GF-D8 (cell line): Measurements from ENCODE around the gene HOXA13.

ENCODE experiments used
- DNase-seq: peaks from one replicate; lab custom pipeline; 2025; lab: John Stamatoyannopoulos, UW

Gene HOXA13

GRCh38 chr7:27148031-27148755 lies 51.7 kb downstream of the HOXA13 start:
- no peak for DNase-seq

GRCh38 chr7:27147199-27148030 lies 52.5 kb downstream of the HOXA13 start, which contains the start of gene HOXA6:
Gene HOXA6 (minus strand): TSS chr7:27147774. CDS start chr7:27147749, 25 bp downstream.
- DNase-seq, result no peak

DNA sequence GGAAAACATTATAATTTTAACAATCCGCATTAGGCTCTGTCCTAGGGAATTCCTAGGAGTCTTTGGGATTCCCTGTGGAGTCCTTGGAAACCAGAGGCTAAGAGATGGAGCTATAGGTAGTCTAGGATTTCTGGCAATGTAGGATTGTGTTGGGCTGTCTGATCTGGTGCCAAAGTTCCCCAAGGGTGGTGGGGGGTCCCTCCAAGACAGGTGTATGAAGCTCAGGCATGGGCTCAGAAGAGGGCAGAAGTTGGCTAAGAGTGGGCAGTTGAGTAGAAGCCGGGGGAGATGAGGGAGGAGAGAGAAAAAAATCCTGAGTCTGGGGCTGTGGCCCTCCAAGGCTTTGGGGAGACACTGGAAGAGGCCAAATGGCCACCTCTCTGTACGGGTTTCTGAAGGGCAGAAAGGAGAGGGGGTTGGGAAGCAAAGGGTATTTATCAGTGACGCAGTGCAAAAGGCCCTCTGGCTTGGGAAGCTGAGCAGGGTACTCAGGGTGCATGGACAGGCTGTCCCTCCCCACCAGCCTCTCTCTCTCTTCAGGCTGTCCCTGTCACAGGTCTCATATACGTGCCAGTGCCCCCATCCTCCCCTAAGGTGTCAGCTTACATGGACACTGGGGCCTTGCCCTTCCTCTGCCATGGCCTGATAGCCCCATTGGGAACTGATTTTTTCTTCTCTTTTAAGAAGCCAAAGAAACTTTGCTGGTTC lies 53.2 kb downstream of the HOXA13 start:
- no peak for DNase-seq

GRCh38 chr7:27145914-27146412 lies 53.9 kb downstream of the HOXA13 start:
- no peak for DNase-seq

DNA sequence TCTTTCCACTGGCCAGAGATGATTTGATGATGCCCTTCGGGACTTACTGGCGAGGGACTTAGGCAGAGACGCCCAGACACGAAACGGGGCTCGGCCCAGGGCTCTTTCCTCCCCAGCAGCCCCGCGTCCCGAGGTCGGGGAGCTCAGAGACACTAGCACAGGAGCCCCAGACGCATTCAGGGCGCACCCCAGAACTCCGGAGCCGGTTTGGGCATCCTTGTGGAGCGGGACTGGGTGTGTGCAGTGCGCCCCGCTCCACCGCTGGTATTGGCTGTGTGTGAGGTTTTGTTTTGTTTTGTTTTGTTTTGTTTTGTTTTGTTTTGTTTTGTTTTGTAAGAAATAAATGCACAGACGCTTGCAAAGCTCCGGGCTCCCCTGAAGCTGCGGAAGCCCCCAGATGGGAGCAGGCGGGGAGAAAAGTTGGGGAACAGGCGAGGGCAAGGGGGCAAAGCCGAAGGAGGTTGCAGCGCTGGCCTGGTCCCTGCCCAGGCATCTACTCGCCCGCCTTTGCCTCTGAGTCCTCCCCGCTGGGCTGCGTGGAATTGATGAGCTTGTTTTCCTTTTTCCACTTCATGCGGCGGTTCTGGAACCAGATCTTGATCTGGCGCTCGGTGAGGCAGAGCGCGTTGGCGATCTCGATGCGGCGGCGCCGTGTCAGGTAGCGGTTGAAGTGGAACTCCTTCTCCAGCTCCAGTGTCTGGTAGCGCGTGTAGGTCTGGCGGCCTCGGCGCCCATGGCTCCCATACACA lies 54.6 kb downstream of the HOXA13 start:
- DNase-seq, result no peak

- no peak for DNase-seq
These were observed 55.1 kb downstream of the HOXA13 start for GRCh38 chr7:27144781-27145164.
